Measurements from ENCODE around the gene HIC1.

Gene HIC1

GRCh38 chr17:2024572-2025219 lies 30.2 kb upstream of the HIC1 start:
- no peak for DNase-seq (ENCODE audit: low read depth)
- H3K4me3 ChIP-seq (ENCODE audit: low read depth, low read length), result peak overlapping the region; percentile 47

GRCh38 chr17:2025220-2025621 lies 29.7 kb upstream of the HIC1 start, which contains the start of gene RTN4RL1:
RTN4RL1 (minus strand) TSS chr17:2025334; CDS start chr17:2024865, 469 bp downstream.
- H3K4me3 ChIP-seq (ENCODE audit: low read depth, low read length), result peak within 1 kb of the TSS; percentile 47

DNA sequence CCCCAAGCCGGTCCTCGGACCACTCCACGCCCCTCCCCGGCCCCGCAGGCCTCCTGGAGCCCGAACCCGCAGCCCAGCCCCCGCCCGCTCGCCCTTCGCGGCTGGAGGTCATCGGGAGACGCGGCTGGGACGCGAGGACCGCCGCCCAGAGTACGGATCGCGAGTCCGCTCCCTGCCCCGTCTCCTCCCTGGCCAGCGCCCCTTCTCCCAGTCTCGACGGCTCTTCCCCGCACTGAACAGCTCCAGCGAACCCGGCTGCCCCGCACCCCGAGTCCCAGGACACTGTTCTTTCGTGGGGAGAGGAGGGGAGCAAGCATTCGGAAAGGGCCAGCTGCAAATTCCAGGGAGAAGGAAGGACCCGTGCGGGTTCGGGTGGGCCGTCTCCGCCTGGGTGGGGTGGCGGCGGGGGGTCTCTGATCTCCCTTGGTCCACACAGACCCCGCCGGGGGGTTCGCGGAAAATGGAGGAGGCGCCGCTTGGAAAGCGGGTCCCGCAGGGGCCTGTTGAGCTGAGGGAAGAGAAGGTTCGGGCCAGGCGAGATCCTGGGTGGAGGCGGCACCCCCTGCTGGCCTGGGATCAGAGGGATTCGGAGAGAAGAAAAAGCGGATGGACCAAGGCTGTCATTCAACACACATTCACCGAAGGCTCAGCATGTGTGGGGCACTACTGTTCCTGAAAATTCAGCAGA lies 29.1 kb upstream of the HIC1 start:
- no peak for DNase-seq (ENCODE audit: low read depth)
- H3K4me3 ChIP-seq (ENCODE audit: low read depth, low read length), result peak overlapping the region; percentile 47

More at GRCh38 chr17:2025220-2025621, 29.7 kb upstream of the HIC1 start, which contains the start of gene RTN4RL1:
- DNase-seq (ENCODE audit: low read depth), result no peak

DNA sequence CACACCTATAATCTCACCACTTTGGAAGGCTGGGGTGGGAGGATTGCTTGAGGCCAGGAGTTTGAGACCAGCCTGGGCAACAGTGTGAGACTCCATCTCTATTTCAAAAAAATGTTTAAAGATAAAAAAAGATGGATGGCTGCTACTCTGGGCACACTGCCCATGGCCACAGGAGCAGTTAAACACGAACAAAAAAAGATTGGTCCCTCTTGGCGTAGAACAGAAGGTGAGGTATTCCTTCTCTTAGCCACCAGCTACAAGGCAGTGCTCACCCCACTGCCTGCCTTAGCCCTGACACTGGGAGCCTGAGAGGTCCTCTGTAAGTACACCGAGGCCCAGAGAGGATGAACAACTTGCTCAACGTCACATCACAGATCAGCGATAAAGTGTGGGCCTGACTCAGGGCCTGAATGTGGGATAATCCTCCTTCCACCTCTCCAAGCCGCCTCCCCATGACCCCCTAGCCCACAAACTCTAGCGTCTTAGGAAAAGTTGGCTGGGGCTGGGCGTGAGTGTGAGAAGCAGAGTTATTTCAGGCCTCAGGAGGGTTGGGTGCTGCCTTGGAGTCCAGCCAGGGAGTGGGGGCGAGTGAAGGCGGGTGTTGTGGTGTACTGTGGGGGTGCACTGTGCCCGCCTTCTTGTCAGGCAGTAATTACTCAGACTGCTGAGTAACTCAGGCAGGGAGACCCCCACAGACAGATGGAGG lies 27.2 kb upstream of the HIC1 start:
- no peak overlapping the region for H3K4me3 ChIP-seq (ENCODE audit: low read depth, low read length)
- no peak for DNase-seq (ENCODE audit: low read depth)

GRCh38 chr17:2028234-2028614 lies 26.7 kb upstream of the HIC1 start:
- DNase-seq (ENCODE audit: low read depth), result no peak
- H3K4me3 ChIP-seq (ENCODE audit: low read depth, low read length), result no peak overlapping the region

- no peak for DNase-seq (ENCODE audit: low read depth)
- H3K4me3 ChIP-seq (ENCODE audit: low read depth, low read length), result no peak overlapping the region
These were observed 26.2 kb upstream of the HIC1 start for GRCh38 chr17:2028737-2029136.

GRCh38 chr17:2029911-2030778 lies 24.8 kb upstream of the HIC1 start, which contains the start of gene DPH1:
DPH1 (plus strand) TSS chr17:2030153; CDS start chr17:2030170, 17 bp downstream.
- peak; percentile 77 for DNase-seq (ENCODE audit: low read depth)
- peak within 1 kb of the TSS; percentile 100 for H3K4me3 ChIP-seq (ENCODE audit: low read depth, low read length)

GRCh38 chr17:2030779-2031163 lies 24.1 kb upstream of the HIC1 start:
- peak overlapping the region; percentile 100 for H3K4me3 ChIP-seq (ENCODE audit: low read depth, low read length)
- DNase-seq (ENCODE audit: low read depth), result no peak

DNA sequence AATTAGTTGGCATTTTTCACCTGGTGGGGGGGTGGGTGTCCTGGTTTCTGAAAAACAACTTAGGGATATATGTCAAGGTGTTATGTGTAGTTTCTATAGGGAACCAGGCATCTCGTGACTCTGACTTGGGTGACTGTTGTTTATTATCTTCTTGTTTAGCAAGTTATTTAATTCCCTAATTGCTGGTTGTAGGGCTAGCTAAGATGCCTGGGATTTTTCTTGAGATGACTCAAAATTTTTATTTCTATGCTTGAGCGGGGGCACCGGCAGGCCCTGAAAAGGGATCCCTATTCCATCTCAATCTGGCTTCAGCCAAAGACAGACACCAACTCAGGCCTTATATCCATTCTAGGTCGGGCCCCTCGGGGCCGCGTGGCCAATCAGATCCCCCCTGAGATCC lies 21.8 kb upstream of the HIC1 start:
- no peak for DNase-seq (ENCODE audit: low read depth)

GRCh38 chr17:2034157-2034556 lies 20.7 kb upstream of the HIC1 start:
- H3K4me3 ChIP-seq (ENCODE audit: low read depth, low read length), result no peak overlapping the region
- no peak for DNase-seq (ENCODE audit: low read depth)

More for the DNA sequence above, 21.8 kb upstream of the HIC1 start:
- H3K4me3 ChIP-seq (ENCODE audit: low read depth, low read length), result no peak overlapping the region

DNA sequence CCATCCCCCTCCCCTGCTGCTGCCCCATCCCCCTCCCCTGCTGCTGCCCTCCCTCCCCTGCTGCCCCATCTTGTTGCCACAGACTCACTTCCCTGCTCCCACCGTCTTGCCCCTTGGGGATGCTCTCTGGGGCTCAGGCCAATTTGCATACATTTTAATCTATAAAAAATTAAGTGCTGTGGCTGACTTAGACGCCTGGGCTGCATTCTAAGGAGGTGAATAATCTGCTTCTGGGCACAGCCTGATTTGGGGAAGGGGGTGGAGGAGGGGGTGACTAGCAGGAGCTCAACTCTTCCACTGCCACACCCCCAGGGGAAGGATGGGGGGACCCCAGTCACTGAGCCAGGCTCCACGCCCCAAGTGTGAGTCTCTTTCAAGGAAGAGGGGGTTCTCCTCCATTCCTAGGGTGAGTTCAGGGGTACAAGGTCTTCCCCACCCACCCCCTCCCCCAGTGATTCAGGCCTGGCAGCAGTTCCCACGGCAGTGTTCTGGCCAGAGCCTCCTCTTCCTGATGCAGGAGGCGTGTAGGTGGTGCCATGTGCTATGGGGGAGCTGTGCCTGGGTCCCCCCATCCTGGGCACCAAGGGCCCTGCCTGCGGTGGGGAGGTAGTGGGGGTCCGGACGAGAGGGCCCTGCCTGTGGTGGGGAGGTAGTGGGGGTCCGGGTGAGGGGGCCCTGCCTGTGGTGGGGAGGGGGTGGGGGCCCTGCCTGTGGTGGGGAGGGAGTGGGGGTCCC lies 19.9 kb upstream of the HIC1 start:
- DNase-seq (ENCODE audit: low read depth), result peak; percentile 82

DNA sequence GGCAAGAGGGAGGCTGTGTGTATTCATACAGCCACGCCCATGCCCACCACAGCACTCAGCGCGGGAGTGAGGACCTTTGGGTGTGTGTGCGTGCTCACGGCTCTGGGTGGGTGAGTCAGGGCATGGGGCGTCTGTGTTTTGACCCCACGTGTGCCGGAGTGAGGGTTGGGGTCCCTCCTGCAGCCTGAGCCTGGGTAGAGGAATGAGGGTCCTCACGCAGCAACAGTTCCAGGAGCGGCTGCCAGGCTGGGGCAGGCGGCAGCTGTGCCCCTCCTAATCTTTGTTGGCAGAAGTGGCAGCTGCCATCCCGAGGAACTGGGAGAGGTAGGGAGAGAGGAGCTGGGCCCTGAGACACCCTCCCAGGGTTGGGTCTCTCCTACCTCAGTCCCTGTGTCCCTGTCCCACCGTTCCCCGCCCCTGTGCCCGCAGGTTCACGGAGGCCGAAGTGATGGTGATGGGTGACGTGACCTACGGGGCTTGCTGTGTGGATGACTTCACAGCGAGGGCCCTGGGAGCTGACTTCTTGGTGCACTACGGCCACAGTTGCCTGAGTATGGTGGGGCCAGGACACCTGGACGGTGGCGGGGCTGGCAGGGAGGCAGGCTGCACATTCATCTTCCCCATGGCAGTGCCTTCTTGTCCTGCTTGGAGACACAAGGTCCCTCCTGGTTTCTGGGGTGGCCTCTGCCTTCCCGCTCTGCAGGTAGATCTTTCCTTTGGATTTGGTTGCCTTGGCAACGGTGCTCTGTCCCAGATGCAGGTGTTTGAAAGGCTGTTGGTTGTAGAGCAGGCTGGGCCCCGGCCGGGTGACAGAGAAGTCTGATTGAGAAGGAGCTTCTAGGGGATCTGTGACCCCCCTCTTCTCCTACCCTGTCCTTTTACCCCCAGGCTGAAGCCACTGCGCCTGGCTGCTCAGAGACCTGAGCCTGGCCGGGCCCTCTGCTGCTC lies 19.1 kb upstream of the HIC1 start:
- H3K4me3 ChIP-seq (ENCODE audit: low read depth, low read length), result no peak overlapping the region
- no peak for DNase-seq (ENCODE audit: low read depth)

More for the DNA sequence above, 19.9 kb upstream of the HIC1 start:
- no peak overlapping the region for H3K4me3 ChIP-seq (ENCODE audit: low read depth, low read length)

- no peak for DNase-seq (ENCODE audit: low read depth)
- H3K4me3 ChIP-seq (ENCODE audit: low read depth, low read length), result no peak overlapping the region
These were observed 17.7 kb upstream of the HIC1 start for GRCh38 chr17:2037155-2037554.

- H3K4me3 ChIP-seq (ENCODE audit: low read depth, low read length), result no peak overlapping the region
- no peak for DNase-seq (ENCODE audit: low read depth)
These were observed 14.6 kb upstream of the HIC1 start for GRCh38 chr17:2040219-2040827.

GRCh38 chr17:2040942-2041560 lies 13.9 kb upstream of the HIC1 start:
- DNase-seq (ENCODE audit: low read depth), result no peak

GRCh38 chr17:2041561-2042389 lies 13.1 kb upstream of the HIC1 start, which contains the start of gene OVCA2:
OVCA2 (plus strand) TSS chr17:2042022; CDS start chr17:2042048, 26 bp downstream.
- DNase-seq (ENCODE audit: low read depth), result peak; percentile 79
- H3K4me3 ChIP-seq (ENCODE audit: low read depth, low read length), result peak within 1 kb of the TSS; percentile 74

More at GRCh38 chr17:2040942-2041560, 13.9 kb upstream of the HIC1 start:
- peak overlapping the region; percentile 74 for H3K4me3 ChIP-seq (ENCODE audit: low read depth, low read length)
